Measurements from ENCODE around the gene TTLL11. TPM values are rescaled to one million over a fixed set of nuclear protein-coding genes. Genes with fewer than 3 reads are reported as not detected.

Gene TTLL11
- total and polyA plus RNA-seq, 2 of the 8 experiments (the other 6 are each of a cell fraction or from before 2014, with no cell fraction given) = 0.56 to 0.80 TPM

- Histone ChIP-seq H3K27ac (ENCODE audit: low read depth, low read length) (no peak overlapping the region), H3K79me1 (ENCODE audit: low read depth, low read length) (no peaks in the 10 kb centered on the region), H3K4me2 (ENCODE audit: insufficient read depth in 1 of 2, low read depth in 2 of 2, low read length in 2 of 2) (no peak overlapping the region), H3K36me3 (ENCODE audit: control insufficient read depth in 2 of 4, insufficient read depth in 4 of 4, low read length in 3 of 4) (no peaks in the 10 kb centered on the region; a peak in 1 of 8 replicates), H3K56ac (replicated peaks; ENCODE audit: insufficient read length, low read depth, low read length) (peak overlapping the region; percentile 98), H3K23ac (ENCODE audit: insufficient read length) (no peak overlapping the region), H3K9me3 (ENCODE audit: insufficient read depth in 2 of 2, low read depth in 1 of 2, low read length in 1 of 2) (no peaks in the 10 kb centered on the region; a peak in 1 of 4 replicates), H3K23me2 (ENCODE audit: low read depth, low read length) (peaks cover 10% of the 10 kb centered on the region; the same call in 1 of the 2 replicates), H2BK120ac (replicated peaks; ENCODE audit: low read depth, low read length) (no peak overlapping the region), H3K18ac (ENCODE audit: extremely low read depth, low read length) (no peak overlapping the region), H4K20me1 (replicated peaks in 1 of 2; ENCODE audit: control insufficient read depth in 1 of 2, insufficient read depth in 2 of 2, low read length in 2 of 2) (peaks cover 0 to 8% of the 10 kb centered on the region in 2 experiments), H3K9ac (replicated peaks in 1 of 4; ENCODE audit: extremely low read depth in 1 of 4, low read depth in 3 of 4, low read length in 3 of 4) (no peak overlapping the region), H3K4me1 (replicated peaks in 1 of 4; ENCODE audit: control insufficient read depth in 3 of 4, insufficient read depth in 4 of 4, low read length in 3 of 4) (peaks cover 2 to 8% (median 5%) of the 10 kb centered on the region in 4 experiments; a peak in 4 of 7 replicates), H2AFZ (ENCODE audit: low read length) (no peak overlapping the region), H4K5ac (ENCODE audit: insufficient read length, low read depth, low read length) (no peak overlapping the region), H2BK15ac (ENCODE audit: low read length) (peak overlapping the region; percentile 83; the same call in 1 of the 2 replicates), H2AK5ac (ENCODE audit: low read depth, low read length) (peak overlapping the region; percentile 65), H3K79me2 (ENCODE audit: control insufficient read depth in 1 of 2, insufficient read depth in 2 of 2, low read length in 2 of 2) (peaks cover 0 to 6% of the 10 kb centered on the region in 2 experiments; a peak in 2 of 4 replicates), H2BK5ac (ENCODE audit: low read depth, low read length) (peak overlapping the region; percentile 3; the same call in 1 of the 2 replicates), H4K8ac (ENCODE audit: extremely low read depth, insufficient read depth, low read length) (no peak overlapping the region), H3K27me3 (replicated peaks in 1 of 4; ENCODE audit: control insufficient read depth in 3 of 4, extremely low read depth in 1 of 4, insufficient read depth in 3 of 4, low read length in 3 of 4) (no peaks in the 10 kb centered on the region), H3K4me3 (ENCODE audit: extremely low read depth in 1 of 4, insufficient read depth in 2 of 4, low read depth in 3 of 4, low read length in 4 of 4) (no peak overlapping the region), H2BK12ac (ENCODE audit: low read depth, low read length) (peak overlapping the region; percentile 56; the same call in 1 of the 2 replicates), H3K14ac (ENCODE audit: insufficient read length) (no peak overlapping the region), H2BK20ac (ENCODE audit: low read length) (peak overlapping the region; percentile 4; the same call in 1 of the 2 replicates), H3K4ac (replicated peaks; ENCODE audit: insufficient read length, low read depth, low read length) (no peak overlapping the region), H4K91ac (replicated peaks; ENCODE audit: insufficient read length, low read length) (peak overlapping the region; percentile 37)
- ChIA-PET CTCF (ENCODE audit: partially characterized antibody) (no interaction called here), POLR2A (ENCODE audit: partially characterized antibody) (no interaction called here)
- DNase-seq (ENCODE audit: low read depth in 1 of 2, low spot score in 2 of 2) = no peak
- peak; percentile 57 for FAIRE-seq
- 83% methylated on average over 7 of the region's 7 CpGs; no CpG with 5 or more reads in 1 of the 2 experiments for WGBS, 2 experiments (ENCODE audit: extremely low coverage in 1 of 2, insufficient coverage in 1 of 2, insufficient read length in 1 of 2, insufficient replicate concordance in 2 of 2, low coverage in 1 of 2, low lambda C conversion rate in 2 of 2, missing lambda C conversion rate in 1 of 2)
- TF ChIP-seq TCF12 (IDR thresholded peaks at IDR 0.05; ENCODE audit: low read depth, low read length) (no peak), RAD21 (IDR thresholded peaks at IDR 0.05 in 1 of 2, conservative IDR thresholded peaks at IDR 0.05 in 1 of 2; ENCODE audit: low read depth in 2 of 2, low read length in 2 of 2) (no peak), BACH1 (IDR thresholded peaks at IDR 0.05; ENCODE audit: low read length) (no peak), SP2 (IDR thresholded peaks at IDR 0.05; ENCODE audit: low read length) (no peak), NRF1 (IDR thresholded peaks at IDR 0.05; ENCODE audit: low read depth, low read length) (no peak), SRF (IDR thresholded peaks at IDR 0.05; ENCODE audit: low read depth, low read length) (no peak), POLR2AphosphoS5 (IDR thresholded peaks at IDR 0.05; ENCODE audit: low read depth, low read length) (no peak), SIX5 (IDR thresholded peaks at IDR 0.05; ENCODE audit: low read depth, low read length) (no peak), HDAC2 (IDR thresholded peaks at IDR 0.05; ENCODE audit: borderline replicate concordance in 1 of 2, low read depth in 2 of 2, low read length in 2 of 2) (no peak), TBP (IDR thresholded peaks at IDR 0.05; ENCODE audit: low read depth, low read length) (no peak), CBX5 (IDR thresholded peaks at IDR 0.05; ENCODE audit: low read depth, low read length) (no peak), E2F6 (IDR thresholded peaks at IDR 0.05) (no peak), NANOG (IDR thresholded peaks at IDR 0.05; ENCODE audit: insufficient read depth, low read depth, low read length, poor library complexity, severe bottlenecking) (no peak)
These were observed 197.8 kb downstream of the TTLL11 start for GRCh38 chr9:121895358-121895757.

All from H1 (cell line).